SK-N-SH (cell line): ENCODE measurements around the gene SEPTIN7. TPM values are rescaled to one million over a fixed set of nuclear protein-coding genes. Genes with fewer than 3 reads are reported as not detected.
A peak's percentile ranks its signal among the peaks of the same experiment; 100 is the strongest.
"Not testable (repeated sequence)": the region's sequence is repeated elsewhere in the genome, so short reads cannot be mapped to it uniquely, and the experiment has no call there.

Experiments
- CTCF ChIA-PET: fragments of 300-600, 350-600 bp; formaldehyde crosslinking; extraction: SDS; loops from one replicate; lab custom pipeline; 2021; lab: Yijun Ruan, JAX
- POLR2A ChIA-PET: fragments of 350-600 bp; sonication (Branson Sonifier 250); formaldehyde crosslinking; extraction: SDS; loops from one replicate; lab custom pipeline; 2020; ENCODE audit warnings: antibody characterized with exemption, inconsistent platforms; lab: Yijun Ruan, JAX
- DNase-seq: peaks from one replicate; pipeline ENCODE4 v3.0.0; 2012
- H2AFZ ChIP-seq: fragments of 200-600 bp; sonication (generic); 2 replicates; pipeline ENCODE4 v1.8.1; 2016; ENCODE audit warnings: antibody characterized with exemption, mild to moderate bottlenecking, low read depth
- H3F3A ChIP-seq: fragments of 200-600 bp; sonication (generic); replicated peaks from 2 replicates; pipeline ENCODE3; 2016; ENCODE audit warnings: antibody characterized with exemption, mild to moderate bottlenecking; ENCODE audit not compliant: insufficient read depth
- H3K27ac ChIP-seq, 2 experiments: fragments of 200-500 bp in 1 of 2; fragments of 200-600 bp in 1 of 2; sonication (Bioruptor generic) in 1 of 2; sonication (generic), shearing (Covaris generic) in 1 of 2; 2 replicates each; pipeline versions ENCODE4 v1.5.1 to v1.6.1; 2014 to 2016; ENCODE audit warnings: low read depth in 2 of 2, inconsistent platforms in 1 of 2, low read length in 1 of 2, mild to moderate bottlenecking in 1 of 2, mixed read lengths in 1 of 2
- H3K27me3 ChIP-seq: fragments of 200-600 bp; sonication (generic), shearing (Covaris generic); 2 replicates; pipeline ENCODE4 v1.6.1; 2016; ENCODE audit warnings: mixed run types; ENCODE audit not compliant: insufficient read depth
- H3K36me3 ChIP-seq, 2 experiments: fragments of 200-500 bp in 1 of 2; fragments of 200-600 bp in 1 of 2; sonication (Bioruptor generic) in 1 of 2; sonication (generic) in 1 of 2; replicated peaks in 1 of 2; 2 replicates each; pipeline versions ENCODE3 to v1.5.1; 2014 to 2016; ENCODE audit warnings: low read length in 1 of 2, mild to moderate bottlenecking in 1 of 2; ENCODE audit not compliant: insufficient read depth in 2 of 2, control insufficient read depth in 1 of 2
- H3K4me1 ChIP-seq, 2 experiments: fragments of 200-500 bp in 1 of 2; fragments of 200-600 bp in 1 of 2; sonication (Bioruptor generic) in 1 of 2; sonication (generic), shearing (Covaris generic) in 1 of 2; 2 replicates each; pipeline versions ENCODE4 v1.5.1 to v1.6.1; 2014 to 2016; ENCODE audit warnings: low read depth in 1 of 2, low read length in 1 of 2, mixed run types in 1 of 2; ENCODE audit not compliant: insufficient read depth in 2 of 2, control insufficient read depth in 1 of 2
- H3K4me2 ChIP-seq: fragments of 200-600 bp; sonication (generic), shearing (Covaris generic); 2 replicates; pipeline ENCODE4 v1.6.1; 2017; ENCODE audit warnings: mixed run types
- H3K4me3 ChIP-seq, 2 experiments: fragments of 200-500 bp in 1 of 2; fragments of 200-600 bp in 1 of 2; sonication (Bioruptor generic) in 1 of 2; sonication (generic), shearing (Covaris generic) in 1 of 2; 2 replicates each; pipeline versions ENCODE4 v1.5.1 to v1.8.1; 2014 to 2016; ENCODE audit warnings: low read depth in 2 of 2, inconsistent platforms in 1 of 2, low read length in 1 of 2, mild to moderate bottlenecking in 1 of 2, mixed read lengths in 1 of 2, moderate library complexity in 1 of 2
- H3K79me2 ChIP-seq: fragments of 200-600 bp; sonication (generic); 2 replicates; pipeline ENCODE4 v1.8.1; 2017; ENCODE audit warnings: mild to moderate bottlenecking; ENCODE audit not compliant: insufficient read depth
- H3K9ac ChIP-seq: fragments of 200-600 bp; sonication (generic); 2 replicates; pipeline ENCODE4 v1.6.1; 2017; ENCODE audit warnings: mixed run types
- H3K9me2 ChIP-seq: fragments of 200-600 bp; sonication (generic); 2 replicates; pipeline ENCODE4 v1.6.1; 2017; ENCODE audit warnings: mixed run types
- H3K9me3 ChIP-seq: fragments of 200-600 bp; sonication (generic); 2 replicates; pipeline ENCODE4 v1.6.1; 2017; ENCODE audit warnings: mixed run types, mild to moderate bottlenecking, moderate library complexity
- H4K20me1 ChIP-seq: fragments of 200-600 bp; sonication (generic); 2 replicates; pipeline ENCODE4 v1.6.1; 2017; ENCODE audit warnings: mild to moderate bottlenecking, mixed run types; ENCODE audit not compliant: insufficient read depth
- ELF1 ChIP-seq: IDR thresholded peaks from 2 replicates; pipeline ENCODE4 v1.4.0; 2012
- EZH2phosphoT487 ChIP-seq: fragments of 200-600 bp; sonication (generic); IDR thresholded peaks from 2 replicates; pipeline ENCODE4 v1.6.1; 2017; ENCODE audit warnings: low read depth, mixed run types, mild to moderate bottlenecking, antibody characterized with exemption, moderate library complexity, borderline replicate concordance
- FOSL2 ChIP-seq: IDR thresholded peaks from 2 replicates; pipeline ENCODE4 v1.4.0; 2012; ENCODE audit warnings: low read depth, mild to moderate bottlenecking, moderate library complexity, borderline replicate concordance
- GATA2 ChIP-seq: sonication (generic); formaldehyde crosslinking; IDR thresholded peaks from 2 replicates; pipeline ENCODE4 v1.5.0; 2020; ENCODE audit warnings: mild to moderate bottlenecking, missing genetic modification reagents
- MAX ChIP-seq: IDR thresholded peaks from 2 replicates; pipeline ENCODE4 v1.4.0; 2012; ENCODE audit warnings: low read depth
- MEF2A ChIP-seq: IDR thresholded peaks from 2 replicates; pipeline ENCODE4 v1.4.0; 2012; ENCODE audit warnings: low read depth, borderline replicate concordance
- MXI1 ChIP-seq: IDR thresholded peaks from 2 replicates; pipeline ENCODE4 v1.6.1; 2012; ENCODE audit warnings: mild to moderate bottlenecking, low read depth, low read length, improper control_type of control experiment
- NRF1 ChIP-seq: IDR thresholded peaks from 2 replicates; pipeline ENCODE4 v1.6.1; 2012; ENCODE audit warnings: low read depth, mild to moderate bottlenecking, low read length
- RAD21 ChIP-seq: IDR thresholded peaks from 2 replicates; pipeline ENCODE4 v1.6.1; 2012; ENCODE audit warnings: mild to moderate bottlenecking, low read length
- RCOR1 ChIP-seq: fragments of 150-350 bp; IDR thresholded peaks from 2 replicates; pipeline ENCODE4 v1.6.1; 2017; ENCODE audit warnings: antibody characterized with exemption, low read length
- REST ChIP-seq: IDR thresholded peaks from 2 replicates; pipeline ENCODE4 v1.6.1; 2012; ENCODE audit warnings: mild to moderate bottlenecking, low read depth, low read length, moderate library complexity
- RFX5 ChIP-seq: IDR thresholded peaks from 2 replicates; pipeline ENCODE4 v1.6.1; 2012; ENCODE audit warnings: mild to moderate bottlenecking, improper control_type of control experiment, low read length
- SMC3 ChIP-seq: IDR thresholded peaks from 2 replicates; pipeline ENCODE4 v1.6.1; 2012; ENCODE audit warnings: low read depth, low read length, improper control_type of control experiment
- USF1 ChIP-seq: IDR thresholded peaks from 2 replicates; pipeline ENCODE4 v1.4.0; 2012; ENCODE audit warnings: low read depth, borderline replicate concordance
- WGBS: methylation state at CpG from one replicate; pipeline ENCODE4 v1.1.6; 2017; ENCODE audit warnings: low lambda C conversion rate; 5-methylcytosine and 5-hydroxymethylcytosine counted together
- polyA plus RNA-seq, 3 experiments: library from polyadenylated mRNA; depleted of rRNA; stranded (reverse); fragments of >200 nt; gene quantifications; 2 replicates each; pipeline ENCODE4 v1.2.3, GENCODE V29; 2012

SEPTIN7 gene
- polyA plus RNA-seq, 1 of the 3 experiments (the other 2 are of a cell fraction), result 119 TPM

GRCh38 chr7:35755711-35756110 is 45.1 kb upstream of the SEPTIN7 start (continued):
- TF ChIP-seq EZH2phosphoT487 (no peak), USF1 (no peak)

GRCh38 chr7:35756453-35756852 is 44.4 kb upstream of the SEPTIN7 start:
- Histone ChIP-seq H3F3A (peaks cover 17% of the 10 kb centered on the region), H3K4me1 (peaks cover 31 to 49% of the 10 kb centered on the region in 2 experiments; a peak in 3 of 4 replicates)
- H3K36me3 ChIP-seq, POLR2A ChIA-PET, H3K4me2 ChIP-seq, H3K4me3 ChIP-seq, H3K9me2 ChIP-seq, H2AFZ ChIP-seq, DNase-seq, H3K27me3 ChIP-seq, H3K79me2 ChIP-seq, H4K20me1 ChIP-seq, H3K9me3 ChIP-seq, H3K27ac ChIP-seq, H3K9ac ChIP-seq: not testable (repeated sequence)
- WGBS, result 86% methylated on average over 2 of the region's 2 CpGs
- CTCF ChIA-PET, result interaction anchor here (0.9 to 1.5 kb wide), 2 partner anchors 46 to 47 kb away, joined by 3 to 5 read pairs; no protein-coding TSS in a partner anchor

GRCh38 chr7:35757574-35757973 is 43.3 kb upstream of the SEPTIN7 start:
- Histone ChIP-seq H4K20me1 (no peaks in the 10 kb centered on the region), H3K4me3 (no peak overlapping the region), H2AFZ (no peak overlapping the region; the same call in 1 of the 2 replicates), H3K9me3 (no peaks in the 10 kb centered on the region), H3K4me2 (no peak overlapping the region), H3K4me1 (peaks cover 41 to 55% of the 10 kb centered on the region in 2 experiments; a peak in 3 of 4 replicates), H3K9ac (no peak overlapping the region), H3K36me3 (no peaks in the 10 kb centered on the region), H3K27ac (no peak overlapping the region), H3K9me2 (no peaks in the 10 kb centered on the region), H3K79me2 (no peaks in the 10 kb centered on the region), H3K27me3 (no peaks in the 10 kb centered on the region), H3F3A (peaks cover 20% of the 10 kb centered on the region)
- WGBS, result 80% methylated on average over 3 of the region's 3 CpGs
- no peak for DNase-seq
- ChIA-PET POLR2A (interaction anchor here (0.9 kb wide), 1 partner anchor 43 kb away, joined by 3 read pairs; the partner anchor contains the start of gene SEPTIN7), CTCF (interaction anchor here (0.7 to 1.5 kb wide), 6 partner anchors 9 to 540 kb away, joined by 3 to 5 read pairs (median 3); no protein-coding TSS in a partner anchor)
- TF ChIP-seq SMC3, result no peak

GRCh38 chr7:35758421-35758820 is 42.4 kb upstream of the SEPTIN7 start:
- peak; percentile 53 for DNase-seq
- peaks cover 41 to 52% of the 10 kb centered on the region in 2 experiments; a peak in 3 of 4 replicates for H3K4me1 ChIP-seq
- no peak overlapping the region for H3K9ac ChIP-seq
- H2AFZ ChIP-seq, result no peak overlapping the region
- 38% methylated on average over 2 of the region's 2 CpGs for WGBS
- no peaks in the 10 kb centered on the region for H3K36me3 ChIP-seq
- no peaks in the 10 kb centered on the region for H4K20me1 ChIP-seq
- no peaks in the 10 kb centered on the region for H3K27me3 ChIP-seq
- H3K9me3 ChIP-seq, result no peaks in the 10 kb centered on the region
- H3K79me2 ChIP-seq, result no peaks in the 10 kb centered on the region
- H3K4me2 ChIP-seq, result no peak overlapping the region
- H3K27ac ChIP-seq, result peak overlapping the region in 1 of 2 experiments; percentile 5; a peak in 1 of 4 replicates
- CTCF ChIA-PET, result interaction anchor here (1.0 kb wide), 1 partner anchor 22 kb away, joined by 3 read pairs; no protein-coding TSS in a partner anchor
- H3K9me2 ChIP-seq, result no peaks in the 10 kb centered on the region
- H3F3A ChIP-seq, result peaks cover 18% of the 10 kb centered on the region
- H3K4me3 ChIP-seq, result no peak overlapping the region
- POLR2A ChIA-PET, result no interaction called here
- peak; percentile 58; the same call in 1 of the 2 replicates for TF ChIP-seq RCOR1
- peak; percentile 42 for TF ChIP-seq RAD21
- TF ChIP-seq GATA2 (CRISPR knock-in tag), result no peak; the same call in 1 of the 2 replicates
- TF ChIP-seq FOSL2, result no peak
- peak; percentile 20; the same call in 1 of the 2 replicates for TF ChIP-seq SMC3
- TF ChIP-seq RFX5, result no peak
- no peak; the same call in 1 of the 2 replicates for TF ChIP-seq MXI1
- no peak for TF ChIP-seq NRF1
- TF ChIP-seq MAX, result no peak
- no peak for TF ChIP-seq ELF1
- no peak for TF ChIP-seq USF1
- no peak for TF ChIP-seq MEF2A
- no peak for TF ChIP-seq REST
